OCI-LY1 (cell line): Measurements from ENCODE around the gene SAMD9L.

Experiments
- CTCF ChIP-seq: fragments of 200-600 bp; sonication (generic), shearing (Covaris generic); IDR thresholded peaks from 2 replicates; pipeline ENCODE4 v1.5.1; 2017; ENCODE audit warnings: mild to moderate bottlenecking, antibody characterized with exemption, low read length, moderate library complexity, mixed read lengths
- EZH2 ChIP-seq: fragments of 200-600 bp; sonication (generic), shearing (Covaris generic); IDR thresholded peaks from 2 replicates; pipeline ENCODE4 v1.8.0; 2017; ENCODE audit warnings: borderline replicate concordance, mixed run types, mild to moderate bottlenecking, antibody characterized with exemption, low read length, moderate library complexity, mixed read lengths

GRCh38 chr7:93150200-93150835 lies 2.1 kb upstream of the SAMD9L start:
- no peak for TF ChIP-seq CTCF
- TF ChIP-seq EZH2: no peak
